RWPE2 (cell line): ENCODE results near the gene MXD3.
"Not testable (repeated sequence)": the region's sequence is repeated elsewhere in the genome, so short reads cannot be mapped to it uniquely, and the experiment has no call there.

Experiments
- ATAC-seq: fragments of 200-7000 bp; cut with Tn5 transposase; 3 replicates; pipeline ENCODE4 v1.9.1; 2021; ENCODE audit warnings: low read depth
- DNase-seq: peaks from one replicate; pipeline ENCODE4 v3.0.0-alpha.2; 2020; ENCODE audit warnings: low spot score
- H3K27ac ChIP-seq: fragments of 450-650 bp; 2 replicates; pipeline ENCODE4 v1.5.1; 2017; ENCODE audit warnings: mild to moderate bottlenecking; ENCODE audit not compliant: poor library complexity, severe bottlenecking
- H3K27me3 ChIP-seq: fragments of 250-450 bp; sonication (Bioruptor Pico); 2 replicates; pipeline ENCODE4 v1.5.1; 2021; ENCODE audit warnings: mild to moderate bottlenecking, moderate library complexity; ENCODE audit not compliant: insufficient read depth, poor library complexity, severe bottlenecking
- H3K36me3 ChIP-seq: fragments of 250-450 bp; sonication (Bioruptor Pico); 2 replicates; pipeline ENCODE4 v1.5.1; 2020; ENCODE audit warnings: low read depth, mild to moderate bottlenecking, moderate library complexity
- H3K4me1 ChIP-seq: fragments of 250-450 bp; sonication (Bioruptor Pico); 2 replicates; pipeline ENCODE4 v1.5.1; 2021; ENCODE audit warnings: mild to moderate bottlenecking, moderate library complexity; ENCODE audit not compliant: insufficient read depth, poor library complexity, severe bottlenecking
- H3K4me3 ChIP-seq: fragments of 250-450 bp; sonication (Bioruptor Pico); 2 replicates; pipeline ENCODE4 v1.5.1; 2021; ENCODE audit warnings: mild to moderate bottlenecking, moderate library complexity; ENCODE audit not compliant: severe bottlenecking
- H3K9me3 ChIP-seq: fragments of 250-450 bp; sonication (Bioruptor Pico); 2 replicates; pipeline ENCODE4 v1.5.1; 2021; ENCODE audit warnings: mild to moderate bottlenecking, moderate library complexity; ENCODE audit not compliant: severe bottlenecking
- CTCF ChIP-seq: fragments of 450-650 bp; IDR thresholded peaks from one replicate; pipeline ENCODE4 v1.5.1; 2017; ENCODE audit warnings: mild to moderate bottlenecking, moderate library complexity; ENCODE audit not compliant: poor library complexity, severe bottlenecking

MXD3 gene

GRCh38 chr5:177260961-177261360, 50.7 kb downstream of the MXD3 start:
- Histone ChIP-seq H3K27me3 (no peaks in the 10 kb centered on the region), H3K36me3 (peaks cover 83% of the 10 kb centered on the region)

DNA sequence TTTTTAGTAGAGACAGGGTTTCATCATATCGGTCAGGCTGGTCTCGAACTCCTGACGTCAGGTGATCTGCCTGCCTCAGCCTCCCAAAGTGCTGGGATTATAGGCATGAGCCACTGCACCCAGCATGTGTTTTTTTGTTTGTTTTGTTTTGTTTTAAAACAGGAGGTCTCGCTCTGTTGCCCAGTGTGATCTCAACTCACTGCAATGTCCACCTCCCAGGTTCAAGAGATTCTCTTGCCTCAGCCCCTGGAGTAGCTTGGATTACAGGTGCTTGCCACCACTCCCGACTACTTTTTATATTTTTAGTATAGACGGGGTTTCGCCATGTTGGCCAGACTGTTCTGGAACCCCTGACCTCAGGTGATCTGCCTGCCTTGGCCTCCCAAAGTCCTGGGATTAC, 53.0 kb downstream of the MXD3 start:
- not testable (repeated sequence) for H3K9me3 ChIP-seq, H3K27ac ChIP-seq, H3K27me3 ChIP-seq, H3K4me3 ChIP-seq, DNase-seq, ATAC-seq, H3K4me1 ChIP-seq
- H3K36me3 ChIP-seq, result peaks cover 95% of the 10 kb centered on the region

More at GRCh38 chr5:177260961-177261360, 50.7 kb downstream of the MXD3 start:
- Histone ChIP-seq H3K4me3 (no peak overlapping the region), H3K4me1 (no peaks in the 10 kb centered on the region), H3K27ac (no peak overlapping the region), H3K9me3 (no peaks in the 10 kb centered on the region)
- DNase-seq (no peak), ATAC-seq (no peak)
- no peak for TF ChIP-seq CTCF
